COR-L47 (cell line): ENCODE data around the gene C3orf49.

ENCODE experiments used
- DNase-seq: peaks from one replicate; lab custom pipeline; 2025; lab: John Stamatoyannopoulos, UW

The C3orf49 gene

GRCh38 chr3:63851287-63851686 lies 32.2 kb downstream of the C3orf49 start:
- no peak for DNase-seq

- DNase-seq = no peak
Observed at GRCh38 chr3:63853106-63853505, 34.0 kb downstream of the C3orf49 start.

DNA sequence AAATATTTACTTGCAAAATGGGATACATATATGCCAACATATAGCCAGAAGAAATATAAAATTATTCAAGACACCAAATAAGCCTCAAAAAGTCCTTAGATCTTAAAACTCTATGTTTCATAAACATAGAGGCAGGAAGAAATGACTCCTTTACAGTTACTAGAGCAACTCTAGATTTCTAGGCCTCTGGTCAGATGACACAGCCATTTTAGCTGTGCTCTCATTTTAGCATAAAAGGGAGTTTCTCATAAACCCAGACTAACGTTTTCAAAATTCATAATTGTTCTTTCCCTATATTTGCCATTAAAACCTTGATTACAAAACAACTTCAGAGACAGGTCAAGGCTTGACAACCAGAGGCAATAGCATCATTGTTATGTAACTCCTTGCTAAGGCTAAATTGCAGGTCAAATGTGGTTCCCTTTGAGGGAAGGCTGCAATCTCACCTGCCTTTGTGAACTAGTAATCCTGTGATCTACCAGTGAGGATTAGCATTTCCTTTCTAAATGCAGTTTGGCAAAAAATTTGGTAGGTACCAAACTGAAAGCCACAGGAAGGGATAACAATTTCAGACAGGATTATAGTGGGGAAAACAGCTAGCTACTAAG lies 36.3 kb downstream of the C3orf49 start:
- no peak for DNase-seq

- DNase-seq = no peak
Observed at GRCh38 chr3:63857311-63857710, 38.2 kb downstream of the C3orf49 start.

- no peak for DNase-seq
Observed at GRCh38 chr3:63860776-63861175, 41.7 kb downstream of the C3orf49 start.

- DNase-seq = no peak
Observed at GRCh38 chr3:63861306-63861705, 42.2 kb downstream of the C3orf49 start.

DNA sequence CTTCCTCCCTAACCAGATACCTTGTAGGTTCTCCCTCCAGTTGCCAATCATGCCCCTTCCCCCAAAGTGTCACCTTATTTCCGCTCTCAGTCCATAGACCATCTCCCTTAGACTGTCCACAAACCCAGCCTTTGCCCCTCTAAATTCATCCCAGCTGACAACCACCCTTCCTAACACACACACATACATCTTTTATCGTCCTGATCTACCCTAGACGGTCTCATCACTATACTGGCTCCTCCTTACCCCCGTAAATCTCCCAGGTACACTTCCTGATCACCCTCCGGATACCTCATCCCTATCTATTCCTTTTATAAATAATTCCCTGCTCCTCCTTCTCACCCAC lies 43.7 kb downstream of the C3orf49 start:
- no peak for DNase-seq

DNA sequence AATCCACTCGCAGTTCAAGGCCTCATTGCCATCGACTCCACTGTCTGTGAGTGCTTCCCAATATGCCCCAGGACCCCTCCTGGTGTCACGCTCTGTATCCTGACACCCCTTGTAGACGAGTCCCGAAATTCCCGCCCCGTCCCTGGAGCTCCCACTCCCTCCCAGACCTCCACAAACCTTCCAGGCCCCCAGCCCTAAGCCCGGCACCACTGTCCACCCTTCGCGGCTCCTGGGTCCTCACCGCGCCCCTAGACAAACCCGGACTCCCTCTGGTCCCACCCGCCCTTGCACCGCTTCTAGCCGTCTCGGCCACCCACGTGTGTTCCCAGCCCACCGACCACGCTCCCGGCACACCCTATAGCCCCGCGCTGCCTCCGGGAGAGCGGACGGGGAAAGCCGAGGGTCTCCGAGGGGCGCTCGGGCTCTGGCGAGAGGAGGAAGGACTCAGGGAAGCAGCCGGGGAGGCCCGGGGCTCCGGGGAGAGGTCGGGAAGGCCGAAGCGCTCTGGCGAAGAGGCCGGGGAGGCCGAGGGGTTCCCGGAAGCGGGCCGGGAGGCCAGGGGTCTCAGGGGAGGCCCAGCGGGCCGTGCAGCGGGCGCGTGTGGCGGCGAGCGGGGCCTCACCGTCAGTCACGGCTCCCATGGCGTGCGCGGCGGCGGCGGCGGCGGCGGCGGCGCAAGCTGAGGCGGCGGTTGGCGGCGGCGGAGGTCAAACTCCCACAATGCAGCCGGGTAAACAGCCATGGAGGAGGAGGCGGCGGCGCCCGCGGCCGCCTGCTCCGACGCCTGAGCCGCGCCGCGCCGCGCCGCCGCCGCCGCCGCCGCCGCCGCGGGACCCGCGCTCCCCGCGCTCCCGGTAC lies 44.3 kb downstream of the C3orf49 start, which contains the start of the genes ATXN7 and THOC7:
TSS of gene ATXN7 (plus strand) at position 718 of the 858 bp plus-strand sequence. CDS start 48,732 bp downstream, outside the sequence.
TSS of gene THOC7 (minus strand) at position 656 of the 858 bp plus-strand sequence. CDS start at position 641, 15 bp downstream.
- peak; percentile 11 for DNase-seq

GRCh38 chr3:63864008-63864964 lies 45.2 kb downstream of the C3orf49 start:
- no peak for DNase-seq

DNA sequence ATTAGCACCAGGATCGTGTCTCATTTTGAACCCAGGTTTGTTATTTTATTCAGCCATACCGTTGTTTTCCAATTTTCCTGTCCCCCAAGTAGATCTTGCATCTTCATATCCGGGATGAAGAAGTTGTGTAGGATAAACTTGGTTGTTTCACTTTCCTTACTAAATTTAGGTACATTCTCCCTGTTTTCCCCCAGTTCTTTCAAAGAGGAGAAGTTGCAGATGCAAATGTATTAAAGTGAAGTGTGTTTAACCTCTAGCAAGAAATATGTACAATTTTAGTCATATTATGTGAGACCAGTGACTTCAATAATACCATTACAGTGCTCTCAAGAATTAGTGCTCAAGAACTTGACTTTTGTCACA lies 45.8 kb downstream of the C3orf49 start:
- DNase-seq = no peak

DNA sequence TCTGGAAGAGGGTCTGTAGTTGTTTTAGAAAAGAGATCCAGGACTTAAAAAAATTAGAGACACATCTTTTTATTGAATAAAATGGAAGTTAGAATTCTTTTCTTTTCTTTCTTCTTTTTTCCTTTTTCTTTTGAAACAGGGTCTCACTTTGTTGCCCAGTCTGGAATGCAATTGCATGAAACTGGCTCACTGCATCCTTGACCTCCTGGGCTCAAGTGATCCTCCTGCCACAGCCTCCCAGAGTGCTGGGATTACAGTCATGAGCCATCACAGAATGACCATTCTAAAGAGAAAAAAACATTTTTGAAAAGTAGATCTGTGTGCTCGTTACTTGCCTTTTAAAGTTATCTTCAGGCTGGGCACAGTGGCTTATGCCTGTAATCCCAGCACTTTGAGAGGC lies 48.1 kb downstream of the C3orf49 start:
- no peak for DNase-seq

GRCh38 chr3:63869940-63870614 lies 51.0 kb downstream of the C3orf49 start:
- DNase-seq = no peak

- DNase-seq = no peak
Observed at GRCh38 chr3:63870615-63871005, 51.5 kb downstream of the C3orf49 start.

- no peak for DNase-seq
Observed at GRCh38 chr3:63872135-63872924, 53.2 kb downstream of the C3orf49 start.

DNA sequence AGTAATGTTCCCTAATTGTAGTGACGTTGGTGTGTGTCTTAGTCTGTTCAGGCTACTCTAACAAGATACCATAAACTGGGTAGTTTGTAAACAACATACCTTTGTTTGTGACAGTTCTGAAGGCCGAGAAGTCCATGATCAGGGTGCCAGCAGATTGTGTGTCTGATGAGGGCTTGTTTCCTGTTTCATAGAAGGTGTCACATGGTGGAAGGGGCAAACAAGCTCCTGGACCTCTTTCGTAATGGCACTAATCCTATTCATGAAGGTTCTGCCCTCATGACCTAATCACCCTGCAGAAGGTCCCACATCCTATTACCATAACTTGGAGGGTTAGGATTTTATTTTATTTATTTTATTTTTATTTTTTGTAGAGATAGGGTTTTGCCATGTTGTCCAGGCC lies 55.7 kb downstream of the C3orf49 start:
- DNase-seq = no peak

- DNase-seq = no peak
Observed at GRCh38 chr3:63875510-63875909, 56.4 kb downstream of the C3orf49 start.

DNA sequence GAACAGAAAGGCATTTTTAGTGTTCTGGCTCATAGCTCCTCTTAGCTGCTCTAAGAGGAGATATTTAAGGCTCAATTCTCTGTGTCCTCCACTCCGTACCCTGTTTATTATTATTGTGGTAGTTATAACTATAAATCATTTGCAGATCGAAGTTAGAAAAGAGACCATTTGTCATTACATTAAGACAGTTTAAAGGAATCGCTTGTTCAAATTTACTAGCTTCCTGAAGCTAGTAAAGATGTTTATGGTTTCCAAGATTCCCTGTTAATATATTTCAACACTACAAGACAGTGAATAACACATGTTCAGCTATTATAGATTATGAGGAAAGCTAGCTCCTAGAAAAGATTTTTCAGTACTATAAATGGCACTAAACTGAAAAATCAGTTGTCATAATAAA lies 57.2 kb downstream of the C3orf49 start:
- no peak for DNase-seq

DNA sequence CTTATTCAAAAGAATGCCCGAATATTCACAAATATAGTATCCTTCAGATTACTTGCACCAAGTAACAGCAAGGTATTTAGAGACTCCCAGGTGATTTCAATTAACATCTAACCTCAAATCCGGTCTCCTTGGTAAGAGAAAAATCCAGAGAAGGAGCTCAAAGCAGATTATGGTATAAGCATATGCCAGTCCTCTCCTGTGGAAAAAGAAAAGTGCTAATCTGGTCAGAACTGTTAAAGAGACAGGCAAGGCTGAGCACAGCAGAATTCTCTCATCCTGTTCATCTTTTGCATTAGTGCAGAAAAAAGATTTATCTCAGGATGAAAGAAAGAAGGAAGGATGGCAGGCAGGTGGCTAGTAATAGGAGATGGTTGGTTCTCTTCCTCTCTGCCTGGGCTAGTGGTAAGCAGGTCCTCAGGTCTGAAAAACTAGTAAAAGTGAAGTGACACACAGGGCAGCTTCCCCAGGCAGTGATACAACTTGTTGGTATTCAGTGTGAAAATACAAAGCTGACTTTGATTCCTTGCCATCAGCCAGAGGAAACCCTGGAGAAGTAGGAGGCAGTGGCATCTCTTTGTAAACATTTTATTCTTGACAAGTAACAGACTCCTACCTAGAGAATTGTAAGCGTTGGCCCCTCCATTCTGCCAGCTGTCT lies 58.8 kb downstream of the C3orf49 start:
- no peak for DNase-seq

DNA sequence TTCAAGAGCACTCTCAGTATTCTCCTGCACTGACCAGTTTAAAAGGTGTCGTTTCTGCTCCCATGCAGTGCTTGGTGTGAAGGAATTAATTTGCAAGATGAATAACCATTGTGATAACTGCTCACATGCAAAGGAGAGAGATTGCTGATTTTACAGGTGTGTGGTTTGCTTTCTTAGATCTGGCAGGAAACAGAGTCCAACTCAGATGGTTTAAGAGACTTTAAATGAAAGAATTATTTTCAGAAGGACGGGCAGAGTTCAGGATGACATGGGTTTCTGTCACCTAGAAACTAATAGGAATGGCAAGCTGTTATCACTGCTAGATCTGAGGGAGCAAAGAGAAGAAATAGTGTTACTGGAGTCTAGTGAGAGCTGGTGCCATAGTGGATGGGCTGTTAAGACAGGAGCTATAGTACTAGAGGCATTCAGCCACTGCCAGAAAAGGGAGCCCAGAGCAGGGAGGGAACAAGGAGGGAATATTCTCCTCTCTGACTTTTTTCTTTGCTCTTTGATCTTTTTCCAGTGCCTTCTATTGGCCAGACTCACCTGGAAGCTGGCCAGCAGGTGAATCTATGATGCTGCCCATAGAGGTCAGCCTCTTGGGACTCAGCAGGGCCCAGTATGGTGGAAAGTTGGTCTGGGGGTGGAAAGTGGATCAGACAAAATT lies 59.4 kb downstream of the C3orf49 start:
- DNase-seq = no peak

DNA sequence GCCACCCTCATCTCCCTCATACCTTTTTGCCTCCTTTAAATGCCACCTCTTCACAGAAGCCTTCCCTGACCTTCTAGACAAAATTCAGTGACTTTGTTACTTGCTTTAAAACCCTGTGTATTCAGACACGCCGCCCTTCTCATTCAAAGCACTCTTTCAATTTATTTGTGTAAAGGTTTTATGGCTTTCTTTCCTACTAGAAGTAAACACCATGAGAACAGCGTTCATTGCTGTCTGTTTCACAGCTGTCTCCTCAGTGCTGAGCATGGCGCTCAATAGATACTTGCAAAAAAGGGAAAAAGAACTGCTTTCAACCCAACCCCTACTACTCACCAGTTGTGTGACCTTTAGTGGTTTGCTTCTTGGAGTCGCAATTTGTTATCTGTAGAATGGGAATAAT lies 61.6 kb downstream of the C3orf49 start:
- DNase-seq = no peak
